Stimulated activated naive CD4-positive, alpha-beta T cell (primary cell): ENCODE data around the gene IQCK.

Source experiments
- DNase-seq, 6 experiments: peaks; one replicate each; lab custom pipeline; 2025; lab: John Stamatoyannopoulos, UW

Gene IQCK

DNA sequence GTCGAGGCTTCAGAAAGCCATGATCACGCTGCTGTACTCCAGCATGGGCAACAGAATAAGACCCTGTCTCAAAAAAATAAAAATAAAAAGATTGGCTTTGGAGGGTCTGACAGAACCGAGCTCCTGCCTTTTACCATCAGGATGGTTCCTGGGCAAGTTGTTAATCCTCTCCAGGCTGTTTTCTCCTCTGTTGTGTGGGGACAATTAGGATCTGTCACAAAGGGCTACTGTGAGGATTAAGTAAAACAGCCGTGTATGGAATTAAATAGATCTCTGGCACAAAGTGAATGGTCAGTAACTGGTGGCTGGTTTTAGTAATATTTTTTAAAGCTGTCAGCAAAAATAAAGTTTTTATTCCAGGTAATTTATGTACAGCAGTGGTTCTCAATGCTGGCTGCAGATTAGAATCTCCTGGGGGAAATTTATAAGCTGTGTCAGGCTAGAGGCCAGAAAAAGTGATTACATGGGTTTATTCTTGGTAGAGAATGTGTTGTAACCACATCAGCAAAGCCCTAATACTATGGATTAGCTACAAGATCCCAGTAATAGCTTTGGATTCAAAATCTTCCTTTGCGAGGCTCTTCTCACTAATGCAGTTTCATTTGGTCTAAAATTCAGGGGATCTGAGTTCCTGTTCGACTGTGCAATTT, 119.4 kb downstream of the IQCK start:
- DNase-seq, result no peak

DNA sequence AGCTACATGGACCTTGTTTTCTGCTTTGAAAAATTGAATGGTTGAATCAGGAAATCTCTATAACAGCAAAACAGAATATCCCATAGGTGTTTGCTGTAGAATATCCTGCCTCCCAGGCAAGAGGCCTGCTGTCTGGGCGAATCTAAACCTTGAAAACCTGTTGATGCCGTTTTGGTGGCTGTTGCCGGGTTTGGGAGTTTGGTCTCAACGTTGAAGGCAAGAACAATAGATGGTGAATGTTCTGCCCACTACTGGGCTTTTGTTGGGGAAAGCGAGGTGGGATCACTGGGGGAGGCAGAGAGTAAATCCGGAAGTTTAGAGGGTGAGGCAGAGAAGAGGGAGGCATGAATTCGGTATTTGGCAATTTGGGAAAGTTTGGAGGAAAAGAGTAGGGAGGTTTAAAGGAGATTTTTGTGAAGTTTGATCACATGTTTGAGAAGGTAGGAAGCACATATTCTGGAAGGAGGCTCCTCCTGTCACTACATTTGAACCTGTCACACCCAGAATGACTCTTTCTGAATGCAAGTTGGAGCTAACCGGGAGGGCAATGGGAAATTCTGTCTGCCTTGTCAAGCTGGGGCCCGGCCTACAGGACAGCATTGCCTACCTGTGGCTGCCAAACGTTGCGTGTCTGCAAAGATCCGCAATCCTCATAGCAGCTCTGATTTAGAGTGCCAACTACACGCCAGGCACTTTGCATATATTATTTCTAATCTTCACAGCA, 120.1 kb downstream of the IQCK start:
- DNase-seq, result no peak

DNA sequence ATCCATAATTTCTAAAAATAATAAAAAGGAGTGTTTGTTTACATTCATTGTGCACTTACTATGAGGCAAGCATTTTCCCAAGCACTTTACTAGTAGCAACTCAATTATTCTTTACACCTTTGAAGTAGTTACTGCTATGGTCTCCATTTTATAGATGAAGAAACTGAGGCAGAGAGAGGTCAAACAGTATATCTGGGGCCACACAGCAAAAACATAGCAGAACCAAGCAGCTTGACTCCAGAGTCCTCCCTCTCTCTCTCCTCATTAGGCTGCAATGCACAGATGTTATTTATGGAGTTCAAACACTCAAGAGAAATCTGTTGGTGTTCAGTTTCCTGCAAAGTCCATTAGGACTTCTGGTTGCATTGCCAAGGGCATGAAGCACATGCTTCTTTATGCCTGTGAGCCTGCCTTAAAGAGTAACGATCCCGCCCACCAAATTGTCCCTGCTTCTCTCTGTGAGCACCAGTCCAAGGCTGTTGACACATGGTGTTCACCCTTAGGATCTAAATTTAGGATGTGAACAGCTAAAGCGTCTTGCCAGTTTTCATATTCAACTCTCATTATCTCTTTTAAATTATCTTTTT, 122.5 kb downstream of the IQCK start:
- no peak for DNase-seq

GRCh38 chr16:19841184-19841583, 123.1 kb downstream of the IQCK start:
- no peak for DNase-seq

DNA sequence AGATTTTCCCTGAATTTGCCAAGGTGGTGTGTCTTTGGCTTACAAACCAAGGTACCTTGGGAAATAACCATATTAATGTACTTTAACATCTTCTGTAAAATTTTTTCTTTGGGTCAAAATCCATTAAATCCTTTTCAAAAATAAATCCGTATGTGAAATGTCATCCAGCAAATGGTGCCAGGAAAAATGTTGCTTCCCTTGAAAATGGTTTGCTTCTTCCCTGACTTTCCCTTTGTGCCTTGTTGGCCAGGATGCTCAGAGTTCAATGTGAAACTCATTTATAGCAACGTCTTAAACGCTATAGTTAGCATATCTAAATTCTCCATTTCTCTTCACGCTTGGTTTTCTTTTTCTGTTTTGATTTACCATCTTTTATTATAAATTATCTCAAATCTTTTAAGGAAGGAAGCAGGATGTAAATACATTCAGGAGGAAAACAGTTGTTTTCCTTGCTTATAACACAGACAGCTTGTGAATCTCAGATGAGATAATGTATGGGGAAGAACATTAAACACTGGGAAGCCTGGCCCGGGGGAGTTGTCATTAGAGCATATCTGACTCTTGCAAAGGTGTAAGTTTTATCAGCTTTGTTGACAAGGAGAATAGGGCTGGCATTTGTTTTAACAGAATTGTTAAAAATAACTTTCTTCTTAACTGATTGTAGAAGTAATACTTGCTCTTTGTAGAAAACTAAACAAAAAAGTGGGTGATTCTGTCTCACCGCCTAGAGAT, 124.5 kb downstream of the IQCK start:
- DNase-seq, result no peak

DNA sequence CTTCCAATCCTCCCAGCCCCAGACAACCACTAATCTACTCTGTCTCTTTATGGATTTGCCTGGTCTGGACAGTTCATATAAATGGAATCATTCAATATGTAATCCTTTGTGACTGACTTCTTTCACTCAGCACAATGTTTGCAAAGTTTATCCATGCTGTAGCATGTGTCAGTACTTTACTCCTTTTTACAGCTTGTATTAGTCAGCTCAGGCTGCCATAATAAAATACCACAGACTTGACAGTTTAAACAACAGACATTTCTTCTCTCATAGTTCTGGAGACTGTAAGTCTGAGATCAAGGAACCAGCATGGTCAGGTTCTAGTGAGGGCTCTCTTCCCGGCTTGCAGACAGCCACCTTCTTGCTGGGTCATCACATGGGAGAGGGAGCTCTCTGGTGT, 125.3 kb downstream of the IQCK start:
- DNase-seq, result no peak

DNA sequence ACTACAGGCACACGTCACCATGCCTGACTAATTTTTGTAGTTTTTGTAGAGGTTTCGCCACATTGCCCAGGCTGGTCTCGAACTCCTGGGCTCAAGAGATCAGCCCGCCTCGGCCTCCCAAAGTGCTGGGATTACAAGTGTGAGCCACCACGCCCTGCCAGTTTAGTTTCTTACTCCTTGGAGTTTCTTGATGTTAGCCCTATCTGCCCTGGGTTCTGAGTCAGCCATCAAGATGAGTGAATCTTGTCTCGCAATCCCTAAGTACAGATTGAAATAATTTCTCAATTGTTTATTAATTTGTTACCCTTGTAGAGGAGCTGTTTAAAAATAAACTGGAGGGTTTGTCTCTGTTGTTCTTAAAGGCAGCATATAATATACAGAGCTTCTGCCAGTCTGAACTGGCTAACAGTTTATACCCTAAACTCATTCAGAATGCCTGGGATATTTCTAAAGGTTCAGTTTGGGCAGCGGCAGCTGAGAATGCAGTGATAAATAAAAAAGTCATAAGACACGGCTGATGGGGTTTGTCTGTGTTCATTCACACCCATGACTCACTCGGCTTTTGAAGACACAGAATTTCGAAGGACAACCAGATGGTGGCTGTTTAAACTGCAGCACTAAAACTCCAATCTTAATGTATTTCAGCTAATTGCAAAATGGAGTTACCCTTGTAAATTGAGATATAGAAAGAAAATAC, 127.0 kb downstream of the IQCK start:
- DNase-seq, result no peak

DNA sequence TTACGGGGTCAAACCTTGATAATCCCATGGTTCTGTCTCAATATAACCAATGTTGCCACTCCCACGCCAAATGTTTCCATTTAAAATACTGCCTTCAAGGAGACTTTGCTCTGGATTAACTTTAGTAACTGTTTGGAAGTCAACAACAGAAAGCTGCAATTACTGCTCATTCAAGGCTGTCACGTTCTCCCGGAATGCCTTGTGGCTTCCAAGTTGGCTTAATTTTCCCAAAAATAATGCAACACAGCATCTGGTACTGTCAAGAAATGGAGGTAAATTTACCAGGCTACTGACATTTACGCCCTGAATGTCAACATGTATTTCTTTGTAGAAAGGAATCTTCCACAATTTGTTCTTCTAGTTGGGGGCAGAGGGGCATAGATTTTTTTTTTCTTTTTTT, 128.4 kb downstream of the IQCK start:
- DNase-seq, result no peak

- no peak for DNase-seq
These were observed 130.7 kb downstream of the IQCK start for GRCh38 chr16:19848756-19849155.

- no peak for DNase-seq
These were observed 132.2 kb downstream of the IQCK start for GRCh38 chr16:19850131-19850817.

DNA sequence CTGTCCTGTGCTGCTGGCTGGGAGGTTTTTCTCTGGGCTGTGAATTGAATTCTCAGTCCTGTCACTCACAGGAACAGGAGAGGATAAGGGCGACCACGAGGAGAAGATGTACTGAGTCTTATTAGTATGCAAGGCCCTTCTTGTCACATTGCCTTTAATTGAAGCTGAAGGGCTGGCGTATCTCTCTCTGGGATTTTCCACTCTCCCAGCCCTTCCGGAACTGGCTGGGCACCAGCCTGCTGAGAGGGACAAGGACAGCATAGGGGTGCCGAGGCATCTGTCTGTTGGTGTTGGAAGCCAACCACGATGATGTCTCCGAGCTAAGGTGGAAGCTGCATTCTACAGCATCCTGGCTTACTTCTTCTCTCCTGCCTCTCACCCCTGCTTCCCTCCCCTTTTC, 133.4 kb downstream of the IQCK start:
- no peak for DNase-seq

- no peak for DNase-seq
These were observed 135.2 kb downstream of the IQCK start for GRCh38 chr16:19853132-19853741.

- DNase-seq, result no peak
These were observed 135.9 kb downstream of the IQCK start for GRCh38 chr16:19853742-19854542.

DNA sequence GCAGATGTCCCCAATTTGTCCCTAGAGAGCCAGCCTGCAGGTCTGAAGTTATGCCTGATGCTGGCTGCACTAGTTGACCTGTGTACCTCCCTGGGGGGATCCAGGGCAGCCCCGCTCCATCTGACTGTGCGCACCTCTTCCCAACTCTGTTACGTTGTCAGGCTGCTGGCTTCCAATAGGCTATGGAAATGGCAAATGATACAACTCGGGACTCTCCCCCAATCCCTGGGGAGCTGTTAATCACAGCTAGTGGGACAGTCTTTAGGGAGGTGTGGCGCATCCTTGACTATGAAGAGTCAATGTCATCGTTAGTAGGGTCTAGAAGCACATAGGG, 136.4 kb downstream of the IQCK start:
- no peak for DNase-seq

GRCh38 chr16:19856120-19856519, 138.0 kb downstream of the IQCK start:
- DNase-seq, result no peak

- DNase-seq, result no peak
These were observed 139.7 kb downstream of the IQCK start for GRCh38 chr16:19857593-19858339.

DNA sequence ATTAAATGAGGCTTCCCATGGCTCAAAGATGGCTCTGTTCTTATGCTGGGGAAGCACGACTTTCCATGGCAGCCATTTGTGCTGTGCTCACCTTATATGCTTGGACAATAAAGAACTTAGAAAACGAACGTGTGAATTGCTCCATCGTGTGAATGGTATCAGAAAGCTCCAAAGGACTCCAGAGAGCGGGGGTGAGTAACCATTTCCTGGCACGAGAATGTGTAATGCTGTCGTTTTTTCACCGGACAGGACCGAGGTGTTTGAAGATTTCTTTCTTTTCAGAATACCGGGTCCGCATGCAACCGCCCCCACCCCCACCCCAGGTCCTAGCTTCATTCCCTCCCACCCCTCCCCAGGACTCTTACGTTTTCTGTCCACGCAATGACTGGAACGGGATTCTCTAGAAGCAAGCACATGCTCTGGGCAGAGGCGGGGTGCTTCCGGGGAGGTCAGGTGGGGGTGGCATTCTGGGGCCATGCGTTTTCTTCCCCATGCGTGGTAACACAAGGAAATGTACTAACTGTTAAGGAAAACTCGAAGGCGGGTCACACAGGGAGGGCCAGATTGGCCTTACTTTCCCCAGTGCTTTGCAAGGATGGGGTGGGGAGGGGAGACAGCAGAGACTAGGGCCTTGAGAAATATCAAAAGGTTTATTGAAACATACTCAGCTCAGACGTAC, 140.4 kb downstream of the IQCK start:
- DNase-seq, result no peak

GRCh38 chr16:19859166-19859565, 141.1 kb downstream of the IQCK start:
- no peak for DNase-seq

GRCh38 chr16:19859603-19860002, 141.5 kb downstream of the IQCK start:
- DNase-seq, result no peak
